Keratinocyte (primary cell): Measurements from ENCODE around the gene PTMS. TPM values are rescaled to one million over a fixed set of nuclear protein-coding genes. Genes with fewer than 3 reads are reported as not detected.

ENCODE experiments used
- DNase-seq: peaks from one replicate; pipeline ENCODE4 v3.0.0-alpha.2; 2011; ENCODE audit warnings: low read depth, missing footprints, low spot score
- FAIRE-seq: peaks from 2 replicates; lab custom pipeline; 2011; peaks lifted over from hg19 to GRCh38; lab: Jason Lieb, UNC
- H2AFZ ChIP-seq: 2 replicates; pipeline ENCODE4 v1.6.0; 2012; ENCODE audit warnings: low read length, control low read depth, inconsistent platforms; ENCODE audit not compliant: control insufficient read depth
- H3K27ac ChIP-seq: 2 replicates; pipeline ENCODE4 v1.5.1; 2011; ENCODE audit warnings: low read length; ENCODE audit not compliant: control insufficient read depth, insufficient read depth
- H3K27me3 ChIP-seq: 3 replicates; pipeline ENCODE4 v1.6.0; 2011; ENCODE audit warnings: low read length; ENCODE audit not compliant: control insufficient read depth, insufficient read depth; ENCODE audit errors: extremely low read depth
- H3K36me3 ChIP-seq, 2 experiments: 2 replicates in 1 of 2; 3 replicates in 1 of 2; pipeline ENCODE4 v1.5.1; 2011; ENCODE audit warnings: low read length in 2 of 2, mild to moderate bottlenecking in 1 of 2; ENCODE audit not compliant: control insufficient read depth in 2 of 2, insufficient read depth in 2 of 2; ENCODE audit errors: extremely low read depth in 1 of 2
- H3K4me1 ChIP-seq: 3 replicates; pipeline ENCODE4 v1.5.1; 2011; ENCODE audit warnings: low read length; ENCODE audit not compliant: control insufficient read depth, insufficient read depth; ENCODE audit errors: extremely low read depth
- H3K4me2 ChIP-seq: 3 replicates; pipeline ENCODE4 v1.6.0; 2011; ENCODE audit warnings: low read depth, low read length; ENCODE audit not compliant: control insufficient read depth, insufficient read depth; ENCODE audit errors: extremely low read depth
- H3K4me3 ChIP-seq, 3 experiments: fragments of 200-600 bp in 1 of 3; sonication (generic) in 1 of 3; 2 replicates in 2 of 3; 3 replicates in 1 of 3; pipeline ENCODE4 v1.5.1; 2011 to 2016; ENCODE audit warnings: low read length in 3 of 3, mild to moderate bottlenecking in 3 of 3, control low read depth in 2 of 3, inconsistent platforms in 1 of 3, low read depth in 1 of 3, mixed read lengths in 1 of 3, mixed run types in 1 of 3, moderate library complexity in 1 of 3; ENCODE audit not compliant: control insufficient read depth in 2 of 3, insufficient read depth in 2 of 3; ENCODE audit errors: extremely low read depth in 1 of 3
- H3K79me2 ChIP-seq: 2 replicates; pipeline ENCODE4 v1.6.0; 2012; ENCODE audit warnings: low read length; ENCODE audit not compliant: control insufficient read depth, insufficient read depth
- H3K9ac ChIP-seq: 3 replicates; pipeline ENCODE4 v1.6.0; 2011; ENCODE audit warnings: low read length; ENCODE audit not compliant: control insufficient read depth, insufficient read depth; ENCODE audit errors: extremely low read depth
- H3K9me1 ChIP-seq: 3 replicates; pipeline ENCODE4 v1.6.0; 2011; ENCODE audit warnings: low read length; ENCODE audit not compliant: control insufficient read depth, insufficient read depth; ENCODE audit errors: extremely low read depth
- H3K9me3 ChIP-seq: 2 replicates; pipeline ENCODE4 v1.5.1; 2012; ENCODE audit warnings: low read depth, low read length; ENCODE audit not compliant: control insufficient read depth
- H4K20me1 ChIP-seq: 3 replicates; pipeline ENCODE4 v1.6.0; 2011; ENCODE audit warnings: low read length; ENCODE audit not compliant: control insufficient read depth, insufficient read depth; ENCODE audit errors: extremely low read depth
- EZH2 ChIP-seq: IDR thresholded peaks from one replicate; pipeline ENCODE4 v1.6.1; 2012; ENCODE audit warnings: inconsistent platforms, mild to moderate bottlenecking, low read length, moderate library complexity
- dilution Hi-C: fragments of 300-500 bp; cut with MboI; formaldehyde crosslinking; loops from one replicate; pipeline ENCODE4 v1.7.0; 2020; ENCODE audit warnings: low sequenced_read_pairs; ENCODE audit not compliant: extremely low pct_ligation_motif_present
- polyA plus RNA-seq, 5 experiments: library from polyadenylated mRNA; depleted of rRNA in 3 of 5; stranded (reverse) in 3 of 5; stranded (forward) in 1 of 5; unstranded in 1 of 5; fragments of >200 nt; gene quantifications; 1 replicate in 1 of 5; 2 replicates in 3 of 5; 3 replicates in 1 of 5; pipeline versions ENCODE4 v1.2.1 to v1.2.3, GENCODE V29; 2011 to 2012; ENCODE audit warnings: missing spikeins in 2 of 5, low read depth in 1 of 5, low replicate concordance in 1 of 5
- TF ChIP-seq, protein P1 (sequence below), 3 experiments: IDR thresholded peaks in 1 of 3; conservative IDR thresholded peaks in 1 of 3; optimal IDR thresholded peaks in 1 of 3; 2 replicates in 2 of 3; 3 replicates in 1 of 3; pipeline versions ENCODE3 to v1.5.1; 2011; ENCODE audit warnings: low read length in 3 of 3, mild to moderate bottlenecking in 3 of 3, moderate library complexity in 2 of 3, control low read depth in 1 of 3, inconsistent platforms in 1 of 3; ENCODE audit not compliant: insufficient read depth in 2 of 3; ENCODE audit errors: extremely low read depth in 1 of 3

The PTMS gene
- polyA plus RNA-seq, 1 donor (not counting 4 experiments of a cell fraction or from before 2014, with no cell fraction given): 119 TPM

DNA sequence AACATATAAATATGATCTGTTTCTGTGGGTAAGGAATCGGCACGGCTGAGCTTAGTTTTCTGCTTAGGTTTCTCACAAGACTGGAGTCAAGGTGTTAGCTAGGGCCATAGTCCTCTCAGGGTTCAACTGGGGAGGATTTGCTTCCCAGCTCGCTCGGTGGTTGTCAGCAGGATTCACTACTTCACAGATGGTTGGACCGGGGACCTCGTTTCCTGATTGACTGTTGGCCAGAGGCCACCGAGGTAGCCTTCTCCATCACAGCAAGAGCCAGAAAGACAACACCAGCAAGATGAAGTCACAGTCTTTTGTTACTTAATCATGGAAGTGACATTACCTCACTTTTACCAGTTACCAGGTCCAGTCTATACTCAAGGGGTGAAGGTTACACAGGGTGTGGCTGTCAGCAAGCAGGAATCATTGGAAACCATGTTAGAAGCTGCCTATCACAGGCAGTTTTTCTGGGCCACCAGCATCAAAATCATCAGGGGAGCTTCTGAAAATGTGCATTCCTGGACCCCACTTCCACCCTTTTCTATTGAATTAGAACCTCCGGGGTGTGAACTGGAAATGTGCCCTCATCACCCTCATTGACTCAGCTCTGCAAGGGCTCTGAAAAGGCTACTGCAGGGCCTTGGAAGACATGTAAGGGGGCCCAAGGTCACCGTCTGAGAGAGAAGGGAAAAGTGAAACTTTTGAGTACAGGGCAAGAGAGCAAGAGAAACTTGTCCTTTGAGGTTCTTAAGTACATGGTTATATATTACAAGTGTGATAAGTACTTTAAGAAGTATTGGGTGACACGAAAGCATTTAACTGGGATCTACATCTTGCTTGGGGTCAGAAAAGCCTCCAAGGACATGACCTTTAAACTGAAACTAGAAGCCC lies 31.4 kb upstream of the PTMS start:
- no peaks in the 10 kb centered on the region for H4K20me1 ChIP-seq
- H3K4me2 ChIP-seq: no peak overlapping the region
- H3K9me3 ChIP-seq: no peaks in the 10 kb centered on the region
- H3K4me1 ChIP-seq: peaks cover 9% of the 10 kb centered on the region
- H3K4me3 ChIP-seq: no peak overlapping the region
- dilution Hi-C loops: no loop called here
- FAIRE-seq (peak; percentile 17), DNase-seq (no peak)
- H3K9me1 ChIP-seq: no peaks in the 10 kb centered on the region
- H3K36me3 ChIP-seq: peaks cover 8 to 23% of the 10 kb centered on the region in 2 experiments
- no peak overlapping the region for H2AFZ ChIP-seq
- no peak for TF ChIP-seq EZH2
- TF ChIP-seq, protein P1, sequence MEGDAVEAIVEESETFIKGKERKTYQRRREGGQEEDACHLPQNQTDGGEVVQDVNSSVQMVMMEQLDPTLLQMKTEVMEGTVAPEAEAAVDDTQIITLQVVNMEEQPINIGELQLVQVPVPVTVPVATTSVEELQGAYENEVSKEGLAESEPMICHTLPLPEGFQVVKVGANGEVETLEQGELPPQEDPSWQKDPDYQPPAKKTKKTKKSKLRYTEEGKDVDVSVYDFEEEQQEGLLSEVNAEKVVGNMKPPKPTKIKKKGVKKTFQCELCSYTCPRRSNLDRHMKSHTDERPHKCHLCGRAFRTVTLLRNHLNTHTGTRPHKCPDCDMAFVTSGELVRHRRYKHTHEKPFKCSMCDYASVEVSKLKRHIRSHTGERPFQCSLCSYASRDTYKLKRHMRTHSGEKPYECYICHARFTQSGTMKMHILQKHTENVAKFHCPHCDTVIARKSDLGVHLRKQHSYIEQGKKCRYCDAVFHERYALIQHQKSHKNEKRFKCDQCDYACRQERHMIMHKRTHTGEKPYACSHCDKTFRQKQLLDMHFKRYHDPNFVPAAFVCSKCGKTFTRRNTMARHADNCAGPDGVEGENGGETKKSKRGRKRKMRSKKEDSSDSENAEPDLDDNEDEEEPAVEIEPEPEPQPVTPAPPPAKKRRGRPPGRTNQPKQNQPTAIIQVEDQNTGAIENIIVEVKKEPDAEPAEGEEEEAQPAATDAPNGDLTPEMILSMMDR (optimal IDR thresholded peaks at IDR 0.05 in 1 of 3, IDR thresholded peaks at IDR 0.05 in 1 of 3, conservative IDR thresholded peaks at IDR 0.05 in 1 of 3; ENCODE audit: extremely low read depth in 1 of 3, insufficient read depth in 2 of 3, low read length in 3 of 3): no peak
- no peaks in the 10 kb centered on the region for H3K79me2 ChIP-seq
- H3K27me3 ChIP-seq: no peaks in the 10 kb centered on the region
- H3K9ac ChIP-seq: no peak overlapping the region
- no peak overlapping the region for H3K27ac ChIP-seq

DNA sequence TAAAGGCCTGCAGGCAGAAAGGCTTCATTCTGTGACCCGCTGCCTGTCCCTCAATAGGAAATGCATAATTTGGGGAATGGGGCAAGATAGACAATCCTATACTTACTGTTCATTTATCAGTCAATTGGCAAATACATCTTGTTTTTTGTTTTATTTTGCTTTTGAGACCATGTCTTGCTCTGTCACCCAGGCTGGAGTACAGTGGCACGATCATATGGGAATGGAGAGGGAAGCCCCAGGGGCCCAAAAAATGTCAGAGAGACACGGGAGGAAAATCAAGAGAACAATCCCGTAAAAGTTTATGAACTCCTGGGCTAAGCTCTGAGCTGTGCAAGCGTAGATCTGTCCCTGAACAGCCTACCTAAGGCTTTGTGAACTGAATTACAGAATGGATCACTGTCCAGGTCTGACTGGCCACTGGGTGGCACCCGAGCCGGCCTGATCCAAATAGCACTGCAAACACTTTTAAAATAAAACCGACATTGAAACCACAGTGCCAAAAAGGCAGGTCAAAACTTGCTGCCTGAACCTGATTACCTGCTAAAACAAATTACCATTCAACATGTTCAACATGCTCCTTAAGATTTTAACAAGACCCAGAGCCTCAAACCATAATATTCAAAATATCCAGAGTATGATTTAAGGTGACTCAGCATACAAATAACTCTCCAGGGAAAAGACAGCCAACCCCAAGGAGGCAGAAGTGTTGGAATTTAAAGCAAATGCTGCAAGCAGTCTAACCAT lies 30.5 kb upstream of the PTMS start:
- TF ChIP-seq EZH2: no peak
- TF ChIP-seq, protein P1 (optimal IDR thresholded peaks at IDR 0.05 in 1 of 3, IDR thresholded peaks at IDR 0.05 in 1 of 3, conservative IDR thresholded peaks at IDR 0.05 in 1 of 3; ENCODE audit: extremely low read depth in 1 of 3, insufficient read depth in 2 of 3, low read length in 3 of 3): peak; percentile 79 to 90 (median 88)
- dilution Hi-C loops: no loop called here
- Histone ChIP-seq H3K9me3 (no peaks in the 10 kb centered on the region), H3K4me3 (no peak overlapping the region), H3K79me2 (no peaks in the 10 kb centered on the region), H2AFZ (no peak overlapping the region), H3K27ac (peak overlapping the region; percentile 0), H3K4me1 (peaks cover 9% of the 10 kb centered on the region), H4K20me1 (no peaks in the 10 kb centered on the region), H3K4me2 (peak overlapping the region; percentile 11), H3K9ac (no peak overlapping the region), H3K27me3 (no peaks in the 10 kb centered on the region), H3K36me3 (peaks cover 7 to 14% of the 10 kb centered on the region in 2 experiments), H3K9me1 (no peaks in the 10 kb centered on the region)
- DNase-seq (peak; percentile 96), FAIRE-seq (peak; percentile 95)
